ENCODE data around the gene SBF2.
"Not testable (repeated sequence)": the region's sequence is repeated elsewhere in the genome, so short reads cannot be mapped to it uniquely, and the experiment has no call there.

SBF2 gene

DNA sequence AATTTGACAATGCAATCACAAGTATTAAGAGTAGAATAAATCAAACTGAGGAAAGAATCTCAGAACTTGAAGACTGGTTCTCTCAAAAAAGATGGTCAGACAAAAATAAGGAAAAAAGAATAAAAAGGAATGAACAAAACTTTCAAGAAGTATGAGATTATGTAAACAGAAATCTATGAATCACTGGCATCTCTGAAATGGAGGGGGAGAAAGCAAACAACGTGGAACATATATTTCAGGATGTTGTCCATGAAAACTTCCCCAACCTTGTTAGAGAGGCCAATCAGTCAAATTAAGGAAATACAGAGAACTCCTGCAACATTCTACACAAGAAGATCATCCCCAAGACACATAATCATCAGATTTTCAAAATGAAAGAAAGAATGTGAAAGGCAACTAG is 235.7 kb downstream of the SBF2 start:
- DNase-seq (ENCODE audit: low spot score), result no peak

DNA sequence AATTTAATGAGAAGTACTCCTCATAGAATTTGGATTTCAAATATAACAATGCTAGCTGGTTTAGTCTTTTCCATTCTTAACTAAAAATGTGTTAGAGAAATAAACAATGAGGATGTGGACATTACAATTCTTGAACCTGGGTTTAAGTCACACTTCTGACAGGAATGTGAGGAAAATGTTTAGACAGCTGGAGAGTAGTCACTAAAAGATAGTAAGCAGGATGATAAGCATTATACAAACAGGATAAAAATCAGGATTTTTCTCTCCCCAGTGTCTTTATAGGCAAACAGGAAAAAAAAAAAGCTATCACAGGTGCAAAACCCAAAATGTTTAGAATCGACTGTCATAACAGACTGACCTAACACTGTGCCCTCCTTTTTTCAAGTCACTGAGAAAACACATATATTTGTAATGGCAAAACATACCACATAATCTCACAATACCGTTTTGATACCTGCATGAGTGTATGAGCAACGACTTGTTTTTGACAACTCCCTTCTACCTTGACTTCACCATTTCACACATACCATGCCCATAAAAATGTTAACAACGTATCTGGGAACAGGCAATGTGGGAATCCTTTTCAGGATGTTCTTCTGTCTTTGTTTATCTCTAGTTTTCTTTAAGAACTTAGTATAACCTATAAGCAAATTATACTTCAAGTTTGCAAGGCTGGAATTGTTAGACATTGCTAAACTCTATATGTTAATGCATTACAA is 242.0 kb downstream of the SBF2 start:
- DNase-seq (ENCODE audit: low spot score), result no peak

DNA sequence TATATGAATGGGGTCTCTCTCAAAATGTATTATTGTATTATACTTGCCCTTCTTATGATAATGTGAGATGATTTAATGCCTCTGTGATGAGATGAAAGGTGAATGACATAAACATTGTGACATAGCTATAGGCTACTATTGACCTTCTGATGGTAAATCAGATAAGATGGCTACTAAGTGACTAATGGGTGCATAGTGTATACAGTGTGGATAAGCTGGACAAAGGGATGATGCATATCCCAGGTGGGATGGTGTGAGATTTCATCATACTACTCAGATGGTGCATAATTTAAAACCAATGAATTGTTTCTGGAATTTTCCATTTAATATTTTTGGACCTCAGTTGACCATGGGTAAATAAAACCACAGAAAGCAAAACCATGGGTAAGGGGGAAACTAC is 243.5 kb downstream of the SBF2 start:
- no peak for DNase-seq (ENCODE audit: low spot score)

DNA sequence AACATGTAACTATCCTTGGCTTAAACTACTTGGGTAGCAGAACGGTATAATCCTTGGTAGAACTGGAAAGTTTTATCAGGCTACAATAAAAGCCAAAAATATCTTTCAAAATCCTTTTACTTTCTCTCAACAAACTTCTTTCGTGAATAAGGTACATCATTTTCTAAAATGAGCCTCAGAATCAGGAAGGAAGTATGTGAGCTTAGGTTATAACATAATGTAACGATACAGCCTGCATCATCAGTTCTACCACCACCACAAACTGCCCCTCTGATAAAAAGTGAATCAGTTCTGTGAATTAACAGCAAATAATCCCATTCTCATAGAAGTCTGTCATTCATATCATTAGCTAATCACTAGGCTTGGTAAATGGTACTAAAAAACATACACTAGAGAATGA is 244.3 kb downstream of the SBF2 start:
- DNase-seq (ENCODE audit: low spot score), result no peak

DNA sequence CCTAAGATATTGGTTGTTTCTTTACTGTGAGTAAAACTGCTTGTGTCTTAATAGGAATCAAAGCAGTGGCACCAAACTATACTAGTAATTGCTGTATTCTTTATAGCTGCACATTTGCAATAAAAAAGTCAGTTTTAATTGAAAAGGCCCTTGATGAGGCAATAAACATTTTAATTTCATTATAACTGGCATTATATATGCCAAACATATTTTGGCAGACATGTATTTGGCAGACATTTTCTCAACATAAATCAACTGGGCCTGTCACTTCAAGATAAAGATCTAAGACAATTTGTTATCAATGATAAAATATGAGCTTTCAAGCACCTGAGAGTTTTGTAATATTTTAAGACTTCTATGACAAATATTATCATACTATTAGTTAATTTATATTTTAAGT is 245.7 kb downstream of the SBF2 start:
- no peak for DNase-seq (ENCODE audit: low spot score)

DNA sequence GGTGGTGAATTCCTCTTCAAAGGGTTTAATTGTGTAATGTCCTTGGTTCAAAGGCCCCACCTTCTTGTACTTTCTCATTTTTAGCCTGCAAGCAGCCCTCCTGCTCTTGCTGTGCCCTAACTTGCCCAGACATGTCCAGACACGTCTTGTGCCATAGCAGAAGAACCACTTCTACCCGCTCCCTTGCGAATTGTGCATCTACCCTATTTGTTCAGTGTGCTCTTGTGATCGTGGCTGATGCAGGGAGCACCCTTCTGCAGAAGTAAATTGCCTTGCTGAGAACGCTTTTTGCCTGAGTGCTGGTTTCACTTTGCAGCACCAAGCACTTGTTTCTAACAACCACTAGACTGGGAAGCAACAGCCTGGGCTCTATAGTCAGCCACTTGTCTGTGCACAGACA is 249.4 kb downstream of the SBF2 start:
- no peak for DNase-seq (ENCODE audit: low spot score)

DNA sequence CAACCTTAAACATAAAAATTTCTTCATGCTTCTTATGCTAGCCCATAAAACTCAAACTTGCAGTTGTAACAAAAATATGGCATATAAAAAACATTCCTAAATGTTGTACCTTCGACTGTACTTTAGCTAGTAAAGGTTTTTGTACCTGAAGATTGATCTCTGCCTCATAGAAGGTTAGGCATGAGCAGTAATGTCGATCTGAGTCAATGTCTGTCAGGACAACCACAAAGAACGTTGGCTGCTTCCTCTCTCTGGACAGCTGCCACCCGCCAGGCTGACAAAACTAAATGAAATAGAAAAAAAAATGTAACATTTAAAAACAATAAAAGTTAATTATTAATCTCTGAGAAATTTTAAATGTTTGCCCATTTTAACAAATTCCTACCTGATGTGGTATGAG is 251.3 kb downstream of the SBF2 start:
- DNase-seq (ENCODE audit: low spot score), result no peak

DNA sequence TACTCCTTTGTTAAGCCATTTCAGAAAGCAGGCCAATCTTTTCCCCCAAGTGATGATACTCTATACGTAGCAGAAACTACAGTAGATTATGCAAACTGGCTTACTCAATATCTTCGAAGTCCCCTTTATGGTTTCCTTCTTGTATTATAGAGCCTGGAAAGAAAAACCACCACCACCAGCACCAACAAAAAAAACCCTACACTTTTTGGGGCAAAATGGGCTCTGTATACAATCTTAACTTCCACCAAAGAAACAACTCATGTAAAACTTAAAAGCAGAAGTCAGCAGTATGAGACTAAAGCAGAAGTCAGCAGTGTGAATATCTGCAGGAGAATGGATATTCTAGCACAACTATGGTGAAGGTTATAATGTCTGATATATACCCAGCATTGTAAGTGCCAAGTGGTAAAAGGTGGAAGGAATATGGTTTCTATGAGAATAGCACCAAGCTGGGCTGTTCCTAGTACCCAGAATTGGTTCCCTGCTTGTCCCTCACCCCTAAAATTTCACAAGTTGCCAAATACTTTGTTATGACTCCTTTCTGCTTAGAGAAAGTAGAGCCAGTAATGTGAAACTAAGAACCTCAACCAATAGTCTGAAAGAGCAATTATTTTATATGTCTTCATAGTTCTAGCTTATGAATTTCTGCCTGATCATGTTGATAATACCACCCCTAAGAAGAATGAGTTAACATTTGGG is 252.1 kb downstream of the SBF2 start:
- no peak for DNase-seq (ENCODE audit: low spot score)

DNA sequence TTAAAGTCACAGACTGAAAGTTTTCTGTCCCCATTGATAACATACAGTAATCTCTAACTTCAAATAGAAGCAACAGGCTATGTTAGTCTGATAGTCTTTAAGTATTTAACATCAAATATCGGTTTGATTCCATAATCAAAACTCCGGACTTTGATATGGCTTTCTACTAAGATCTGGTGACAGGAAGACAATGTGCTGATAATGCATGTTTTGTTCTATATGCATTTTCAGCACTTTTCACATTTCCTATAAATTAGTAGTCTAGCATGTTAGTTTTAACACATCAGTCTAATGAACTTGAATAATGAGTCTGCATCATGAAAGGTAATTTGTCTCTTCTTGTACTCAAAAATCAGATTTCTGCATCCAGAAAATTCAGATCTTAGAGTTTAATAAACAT is 252.7 kb downstream of the SBF2 start:
- no peak for DNase-seq (ENCODE audit: low spot score)

DNA sequence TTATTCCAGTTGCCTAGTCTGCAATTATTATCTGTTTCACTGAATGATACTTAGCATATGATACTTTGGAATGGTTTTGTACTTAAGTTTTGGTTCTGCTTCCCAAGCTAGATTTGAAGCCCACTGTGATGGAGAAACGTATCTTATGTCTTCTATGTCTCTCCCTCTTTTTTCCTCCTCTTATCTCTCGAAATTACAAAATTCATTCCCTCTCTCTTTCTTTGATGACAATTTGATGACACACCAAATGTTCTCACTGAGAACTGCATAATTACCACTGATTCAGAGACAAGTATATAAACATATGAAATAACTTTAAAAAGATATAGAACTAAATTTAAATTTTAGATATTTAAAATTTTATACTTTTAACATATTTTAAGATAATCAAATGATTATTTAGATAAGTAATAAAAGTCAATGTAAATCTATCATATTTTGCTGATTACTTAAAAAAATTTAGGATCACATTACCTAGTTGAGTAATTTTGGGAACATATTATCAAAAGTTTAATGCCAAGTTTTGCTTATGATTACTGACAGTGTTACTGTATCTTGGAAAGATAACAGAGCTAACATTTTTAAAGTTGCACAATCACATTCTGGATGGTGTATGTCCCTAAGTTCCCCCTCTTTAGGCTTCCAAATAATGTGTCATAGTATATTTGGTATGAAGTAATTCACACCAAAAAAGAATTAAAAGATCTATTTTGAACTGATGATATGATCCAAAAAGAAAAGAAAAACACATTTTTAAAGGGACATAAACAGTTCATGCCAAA is 255.3 kb downstream of the SBF2 start:
- no peak for DNase-seq (ENCODE audit: low spot score)

DNA sequence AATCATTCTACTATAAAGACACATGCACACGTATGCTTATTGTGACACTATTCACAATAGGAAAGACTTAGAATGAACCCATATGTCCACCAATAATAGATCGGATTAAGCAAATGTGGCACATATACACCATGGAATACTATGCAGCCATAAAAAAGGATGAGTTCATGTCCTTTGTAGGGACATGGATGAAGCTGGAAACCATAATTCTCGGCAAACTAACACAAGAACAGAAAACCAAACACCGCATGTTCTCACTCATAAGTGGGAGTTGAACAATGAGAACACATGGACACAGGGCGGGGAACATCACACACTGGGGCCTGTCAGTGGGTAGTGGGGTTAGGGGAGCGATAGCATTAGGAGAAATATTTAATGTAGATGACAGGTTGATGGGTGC is 258.1 kb downstream of the SBF2 start:
- not testable (repeated sequence) for DNase-seq (ENCODE audit: low spot score)

DNA sequence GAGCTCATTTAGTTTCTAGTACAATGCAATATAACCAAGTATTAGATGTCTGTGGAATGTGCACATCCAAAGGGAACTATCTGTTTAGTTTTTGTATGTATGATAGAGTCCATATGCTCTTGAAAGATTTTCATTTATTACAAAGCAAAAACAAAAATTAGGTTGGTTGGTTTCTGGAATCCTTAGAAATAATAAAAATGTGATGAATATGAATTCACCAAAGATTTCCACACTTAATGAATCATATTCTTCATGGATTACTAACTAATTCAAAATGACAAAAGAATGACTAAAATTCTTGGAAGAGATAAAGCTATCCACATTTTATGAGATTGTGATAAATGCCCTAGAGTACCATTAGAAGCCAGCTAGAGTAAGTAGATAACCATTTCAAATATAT is 261.1 kb downstream of the SBF2 start:
- no peak for DNase-seq (ENCODE audit: low spot score)

DNA sequence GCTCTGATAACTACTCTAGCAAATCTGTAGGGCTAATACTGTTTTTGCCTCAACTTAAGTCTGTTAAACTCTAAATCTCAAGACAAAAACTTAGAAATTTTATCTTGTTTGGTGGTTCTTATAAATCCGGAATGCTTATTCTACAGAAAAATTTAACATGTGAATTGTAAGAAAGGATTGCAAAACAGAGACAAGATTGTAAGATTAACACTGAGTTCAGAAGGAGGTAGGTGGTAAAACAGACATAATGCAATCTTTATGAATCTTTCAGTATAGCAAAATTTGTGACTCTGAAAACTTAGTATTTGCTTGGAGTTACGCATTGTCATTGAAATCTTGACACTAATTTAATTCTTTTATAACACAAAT is 263.9 kb downstream of the SBF2 start:
- DNase-seq (ENCODE audit: low spot score), result no peak

DNA sequence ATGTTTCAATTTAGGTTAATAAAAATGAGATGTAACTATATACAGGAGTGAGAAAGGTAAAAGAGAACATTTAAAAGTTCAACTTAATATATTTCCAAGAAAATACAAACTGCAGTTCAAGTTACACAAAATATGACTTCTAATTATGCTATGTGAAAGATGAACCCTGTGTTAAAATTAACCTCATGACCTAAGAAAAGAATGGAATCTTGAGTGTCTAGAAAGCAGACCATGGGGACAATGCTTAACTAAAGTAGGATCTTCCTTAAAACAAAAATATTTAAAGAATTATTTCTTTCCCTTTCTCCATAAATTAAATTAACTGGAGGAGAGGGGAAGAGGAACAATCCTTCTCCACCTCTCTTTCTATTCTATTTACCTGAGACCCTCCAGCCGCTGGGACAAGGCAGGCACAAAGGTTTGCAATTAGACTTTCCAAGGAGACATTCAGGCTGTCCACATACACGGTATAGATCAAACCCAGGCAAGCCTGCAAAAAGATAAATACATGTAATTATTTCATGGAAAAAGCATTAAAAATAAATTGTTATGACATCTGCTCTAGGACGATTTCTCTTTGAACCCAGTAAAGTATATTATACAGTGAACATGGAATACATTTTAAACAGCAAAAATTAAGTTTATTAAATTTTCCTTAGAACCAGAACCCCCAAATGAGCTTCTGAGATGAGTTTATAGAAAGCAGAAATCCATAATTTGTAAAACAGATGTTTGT is 264.5 kb downstream of the SBF2 start:
- no peak for DNase-seq (ENCODE audit: low spot score)

DNA sequence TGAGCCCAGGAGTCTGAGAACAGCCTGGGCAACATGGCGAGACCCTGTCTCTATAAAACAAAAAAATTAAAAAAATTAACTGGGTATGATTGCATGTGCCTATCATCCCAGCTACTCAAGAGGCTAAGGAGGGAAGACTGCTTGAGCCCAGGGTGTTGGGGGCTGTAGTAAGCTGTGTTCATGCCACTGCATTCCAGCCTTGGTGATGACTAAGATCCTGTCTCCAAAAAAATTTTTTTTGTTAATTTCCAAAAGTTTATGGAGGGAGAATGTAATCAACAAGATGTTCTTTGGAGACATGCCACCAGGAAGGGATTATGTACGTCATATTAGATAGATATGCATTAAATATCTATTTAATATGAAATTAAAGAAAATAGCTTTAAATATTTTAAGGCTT is 267.5 kb downstream of the SBF2 start:
- DNase-seq (ENCODE audit: low spot score), result no peak

DNA sequence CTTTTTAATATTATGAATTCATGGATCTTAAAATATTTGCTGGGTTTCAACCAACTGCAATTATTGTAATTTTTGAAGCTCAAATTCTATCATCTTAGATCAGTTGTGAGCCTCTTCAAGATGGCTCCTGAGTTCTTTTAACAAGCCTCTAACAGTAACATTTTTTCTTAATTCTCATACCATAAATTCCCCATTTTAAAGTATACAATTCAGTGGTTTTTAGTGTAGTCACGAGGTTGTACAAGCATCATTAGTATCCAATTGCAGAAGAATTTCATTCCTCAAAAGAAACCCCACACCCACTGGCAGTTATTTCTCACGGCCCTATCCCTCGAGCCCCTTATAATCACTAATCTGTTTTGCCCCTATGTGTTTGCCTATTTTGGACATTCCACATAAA is 270.8 kb downstream of the SBF2 start:
- DNase-seq (ENCODE audit: low spot score), result no peak

DNA sequence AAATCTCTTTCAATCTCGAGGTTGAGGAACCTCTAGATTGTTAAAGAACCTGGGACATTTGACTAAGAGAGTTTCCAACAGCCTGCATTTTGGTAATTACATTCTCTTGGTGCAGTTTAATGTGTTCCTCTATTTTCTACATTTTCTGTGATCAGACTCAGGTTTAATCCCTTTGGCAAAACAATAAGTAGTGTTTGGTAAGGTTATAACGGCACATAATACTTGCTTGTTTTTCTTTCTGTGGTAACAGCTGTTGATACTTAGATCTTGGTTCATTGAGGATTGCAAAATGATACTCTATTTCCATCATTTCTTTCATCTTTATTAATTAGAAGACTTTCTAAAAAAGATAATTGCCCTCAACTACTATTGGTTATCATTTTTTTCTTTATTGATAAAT is 271.3 kb downstream of the SBF2 start:
- no peak for DNase-seq (ENCODE audit: low spot score)

DNA sequence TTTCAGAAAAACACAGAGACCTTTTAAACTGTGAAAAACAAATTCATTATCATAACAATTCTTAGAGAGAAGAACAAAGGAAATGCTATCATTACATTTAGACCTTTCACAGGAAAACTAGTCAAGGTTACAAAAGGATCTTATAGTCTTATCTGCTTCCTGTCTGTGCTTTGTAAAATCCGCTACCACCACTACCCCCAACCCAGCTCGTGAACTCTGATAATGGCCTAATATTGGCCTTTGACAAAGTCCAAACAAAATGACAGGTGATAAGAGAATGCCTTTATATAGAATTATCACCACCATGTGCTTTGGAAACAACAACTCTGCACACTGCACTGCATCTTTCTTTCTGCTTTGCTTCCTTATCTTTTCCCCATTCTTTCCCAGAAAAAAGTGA is 272.5 kb downstream of the SBF2 start:
- DNase-seq (ENCODE audit: low spot score), result no peak

DNA sequence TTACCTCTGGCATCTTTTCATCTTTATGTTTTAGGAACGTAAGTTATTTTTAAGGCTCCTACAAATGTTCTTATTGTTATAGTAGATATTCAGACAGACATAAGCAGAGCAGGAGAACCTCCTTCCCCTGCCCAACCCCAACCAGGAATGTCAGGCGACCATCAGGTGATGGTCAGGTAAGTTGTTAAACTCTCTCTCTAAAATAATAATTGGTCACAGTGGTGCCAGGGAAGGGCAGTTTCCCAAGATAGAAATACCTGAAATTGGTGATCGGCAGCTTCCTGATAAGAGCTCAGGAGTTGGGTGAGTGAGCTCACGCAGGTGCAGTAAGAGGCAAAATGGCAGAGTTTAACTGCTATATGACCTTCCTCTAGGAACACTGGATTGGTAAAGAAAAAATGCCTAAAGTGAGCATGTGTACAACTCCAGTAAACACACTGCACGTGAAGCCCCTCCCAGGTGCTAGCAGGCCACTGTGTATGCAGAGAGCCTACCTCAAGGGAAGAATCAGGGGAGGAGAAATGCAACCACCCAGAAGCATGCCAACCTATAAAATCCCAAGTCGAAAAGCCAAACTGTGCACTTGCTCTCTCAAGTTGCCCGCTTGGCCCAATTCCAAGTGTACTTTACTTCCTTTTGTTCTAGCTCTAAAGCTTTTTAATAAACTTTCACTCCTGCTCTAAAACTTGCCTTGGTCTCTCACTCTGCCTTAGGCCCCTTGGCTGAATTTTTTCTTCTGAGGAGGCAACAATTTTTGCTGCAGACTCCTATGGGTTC is 273.9 kb downstream of the SBF2 start:
- DNase-seq (ENCODE audit: low spot score), result no peak

DNA sequence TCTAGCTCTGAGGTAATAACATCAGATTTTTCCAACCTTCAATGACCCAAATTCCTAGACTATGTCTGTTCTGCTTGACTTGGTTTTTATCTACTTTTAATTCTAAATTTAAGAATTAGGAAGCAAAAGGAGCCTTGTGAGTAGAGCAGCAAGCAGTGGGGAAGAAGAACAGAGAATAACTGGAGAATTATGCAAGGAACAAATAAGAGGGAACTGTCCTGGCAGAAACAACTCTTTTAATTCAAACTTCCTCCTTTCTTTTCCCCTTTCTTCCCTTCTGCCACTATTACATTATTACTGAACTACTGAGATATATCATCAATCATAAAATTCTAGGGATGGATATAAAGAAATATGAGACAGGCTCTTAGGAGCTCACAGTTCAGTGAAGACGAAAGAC is 276.1 kb downstream of the SBF2 start:
- no peak for DNase-seq (ENCODE audit: low spot score)

DNA sequence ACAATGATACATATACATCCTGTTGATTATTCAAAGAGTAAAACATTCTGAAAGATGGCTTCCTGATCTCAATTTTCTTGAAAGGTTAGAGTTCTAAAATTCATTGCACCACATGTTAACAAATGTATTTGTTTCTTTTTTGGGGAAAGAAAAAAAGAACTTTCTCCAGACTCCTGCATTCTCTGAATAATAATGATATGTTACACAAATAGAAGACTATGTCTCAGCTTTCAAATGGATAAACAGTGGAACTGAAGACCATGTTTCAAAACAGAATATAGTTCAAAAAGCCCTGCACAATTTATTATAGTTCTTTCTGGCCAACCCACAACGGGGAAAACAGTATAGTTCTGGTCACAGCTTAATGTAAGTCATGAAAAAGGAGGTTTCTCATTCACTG is 277.0 kb downstream of the SBF2 start:
- DNase-seq (ENCODE audit: low spot score), result no peak

DNA sequence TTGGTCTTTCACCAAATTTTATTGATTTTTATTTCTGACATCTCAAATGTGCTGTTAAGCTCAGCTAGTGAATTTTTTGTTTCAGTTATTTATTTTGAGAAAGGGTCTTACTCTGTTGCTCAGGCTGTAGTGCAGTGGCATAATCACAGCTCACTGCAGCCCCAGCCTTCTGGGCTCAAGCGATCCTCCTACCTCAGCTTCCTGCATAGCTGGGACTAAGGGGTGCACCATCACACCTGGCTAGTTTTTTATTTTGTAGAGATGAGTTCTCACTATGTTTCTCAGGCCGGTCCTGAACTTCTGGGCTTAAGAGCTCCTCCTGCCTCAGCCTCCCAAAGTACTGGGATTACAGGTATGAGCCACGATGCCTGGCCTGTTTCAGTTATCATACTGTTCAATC is 282.0 kb downstream of the SBF2 start:
- DNase-seq (ENCODE audit: low spot score), result no peak
